NCI-H1048 (cell line): ENCODE data around the gene NDUFS5.
A peak's percentile ranks its signal among the peaks of the same experiment; 100 is the strongest.
"Not testable (repeated sequence)": the region's sequence is repeated elsewhere in the genome, so short reads cannot be mapped to it uniquely, and the experiment has no call there.

Source experiments
- DNase-seq: peaks from one replicate; lab custom pipeline; 2025; lab: John Stamatoyannopoulos, UW

NDUFS5 gene

DNA sequence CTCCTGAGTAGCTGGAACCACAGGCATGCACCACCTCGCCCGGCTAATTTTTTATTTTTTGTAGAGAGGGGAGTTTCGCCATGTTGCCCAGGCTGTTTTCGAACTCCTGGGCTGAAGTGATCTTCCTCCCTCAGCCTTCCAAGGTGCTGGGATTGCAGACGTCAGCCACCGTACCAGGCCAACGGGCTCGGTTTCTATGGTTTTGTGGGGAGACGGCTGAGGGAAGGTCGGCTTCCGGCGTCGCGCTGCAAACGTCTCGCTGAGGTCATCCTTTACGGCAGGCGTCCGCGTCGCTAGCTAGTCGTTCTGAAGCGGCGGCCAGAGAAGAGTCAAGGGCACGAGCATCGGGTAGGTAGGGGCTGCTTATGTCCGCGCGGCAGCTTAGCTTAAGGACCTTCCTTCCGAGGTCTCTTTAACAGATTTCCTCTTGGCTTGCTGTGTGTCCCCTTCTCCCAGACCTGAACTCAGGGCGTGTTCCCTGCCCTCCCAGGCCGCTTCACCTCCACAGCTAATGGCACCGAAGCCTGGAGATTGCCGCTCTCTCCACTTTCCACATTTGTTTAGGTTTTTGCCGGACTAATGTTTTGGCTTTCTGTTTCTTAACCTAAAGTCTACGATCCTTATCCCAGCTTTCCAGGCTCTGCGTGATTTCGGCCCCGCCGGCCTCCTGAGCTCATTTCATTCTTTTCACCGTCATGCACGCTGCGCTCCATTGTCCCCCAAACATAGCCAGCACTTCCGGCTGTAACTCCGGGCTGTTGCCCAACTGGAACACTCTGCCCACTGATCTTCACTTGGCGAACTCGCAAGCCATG, at the start of gene NDUFS5:
NDUFS5 (plus strand) TSS at position 300 of the 815 bp plus-strand sequence. CDS start 2,375 bp downstream, outside the sequence.
- peak; percentile 75 for DNase-seq

GRCh38 chr1:38977399-38978244, 48.5 kb upstream of the NDUFS5 start:
- not testable (repeated sequence) for DNase-seq

DNA sequence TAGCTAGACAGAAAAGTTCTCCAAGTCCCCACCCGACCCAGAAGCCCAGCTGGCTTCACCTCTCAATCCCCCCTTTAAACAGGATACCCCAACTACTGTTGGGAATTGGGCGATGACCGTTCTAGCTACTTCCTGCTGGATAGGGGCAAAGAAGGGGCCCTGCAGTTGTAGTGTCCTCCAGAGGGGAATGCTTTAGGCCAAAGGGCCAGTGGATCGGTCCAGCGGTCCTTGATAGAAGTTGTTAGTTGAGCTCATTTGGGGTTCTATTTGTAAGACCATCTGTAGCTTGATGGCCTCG, 48.0 kb upstream of the NDUFS5 start:
- not testable (repeated sequence) for DNase-seq

DNA sequence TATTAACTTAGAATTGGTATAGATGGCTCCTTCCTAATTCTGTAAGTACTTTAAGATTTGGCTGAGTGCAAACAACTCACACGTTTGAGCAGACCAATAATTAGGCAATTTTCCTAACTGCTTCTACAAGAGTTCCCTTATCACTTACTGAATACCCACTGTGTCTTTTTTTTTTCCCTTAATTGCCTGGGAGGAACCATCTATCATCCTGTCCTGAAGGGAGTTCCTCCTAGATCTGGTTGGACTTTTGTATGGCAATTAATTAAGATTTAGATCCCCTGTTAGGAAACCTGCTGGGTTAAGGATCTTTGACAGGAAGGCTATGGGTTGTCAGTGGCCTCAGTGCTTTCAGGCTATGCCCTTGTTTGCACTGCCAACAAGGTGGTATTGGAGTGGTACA, 46.8 kb upstream of the NDUFS5 start:
- DNase-seq = not testable (repeated sequence)

DNA sequence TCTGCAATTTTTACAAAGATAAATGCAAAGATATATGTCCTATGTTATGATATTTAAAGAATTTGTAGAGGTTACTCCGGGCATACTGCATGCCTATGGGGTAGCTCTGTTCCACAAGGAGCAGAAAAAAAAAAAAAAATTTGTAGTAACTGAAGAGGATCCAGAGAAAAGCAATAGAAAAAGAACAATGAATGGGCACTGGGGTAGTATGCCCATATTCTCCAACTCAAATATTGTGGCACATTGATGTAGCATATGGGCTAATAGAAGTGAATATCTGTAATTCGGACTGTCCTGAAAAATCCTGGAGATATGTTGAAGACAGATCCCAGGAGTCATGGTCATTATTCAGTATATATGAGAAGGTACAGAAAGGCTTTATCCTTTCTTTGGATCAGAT, 36.2 kb upstream of the NDUFS5 start:
- DNase-seq = no peak

GRCh38 chr1:38990386-38990737, 35.8 kb upstream of the NDUFS5 start:
- DNase-seq = no peak

DNA sequence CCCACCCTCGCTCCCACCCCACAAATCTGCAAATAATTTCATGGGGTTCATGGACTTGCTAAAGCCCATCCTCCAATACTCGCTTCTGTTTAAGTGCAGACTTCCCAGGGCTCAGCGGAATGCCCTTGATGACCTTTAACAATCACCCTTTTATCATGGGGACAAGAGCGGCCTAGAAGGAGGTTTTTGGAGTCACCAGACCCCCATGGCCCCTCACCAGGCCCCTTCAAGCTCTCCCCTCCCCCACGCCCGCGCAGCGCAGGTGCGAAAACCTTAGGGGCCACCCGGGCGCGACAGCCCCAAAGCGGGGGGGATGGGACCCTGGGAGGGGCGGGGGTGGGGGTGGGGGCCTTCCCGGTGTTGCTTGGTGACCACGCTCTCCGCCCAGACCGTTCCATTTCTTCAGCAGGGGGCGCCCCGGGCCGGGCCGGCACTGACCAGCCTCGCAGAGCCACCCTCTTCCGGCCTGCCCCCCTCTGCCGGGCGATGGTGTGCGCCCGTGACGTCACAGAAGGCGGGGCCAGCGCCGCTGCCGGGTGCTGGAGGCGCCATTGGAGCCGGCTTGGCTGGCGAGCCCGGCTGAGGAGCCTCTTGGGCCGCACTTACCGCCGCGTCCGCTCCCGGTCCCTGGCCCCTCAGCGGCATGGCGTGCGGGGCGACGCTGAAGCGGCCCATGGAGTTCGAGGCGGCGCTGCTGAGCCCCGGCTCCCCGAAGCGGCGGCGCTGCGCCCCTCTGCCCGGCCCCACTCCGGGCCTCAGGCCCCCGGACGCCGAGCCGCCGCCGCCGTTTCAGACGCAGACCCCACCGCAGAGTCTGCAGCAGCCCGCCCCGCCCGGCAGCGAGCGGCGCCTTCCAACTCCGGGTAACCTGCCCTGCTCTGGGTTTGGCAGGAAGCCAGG, 35.2 kb upstream of the NDUFS5 start, which contains the start of gene AKIRIN1:
AKIRIN1 (plus strand) TSS at position 539 of the 900 bp plus-strand sequence; CDS start at position 644, 105 bp downstream.
- DNase-seq = peak; percentile 93

GRCh38 chr1:38991638-38992411, 34.3 kb upstream of the NDUFS5 start:
- DNase-seq = no peak

DNA sequence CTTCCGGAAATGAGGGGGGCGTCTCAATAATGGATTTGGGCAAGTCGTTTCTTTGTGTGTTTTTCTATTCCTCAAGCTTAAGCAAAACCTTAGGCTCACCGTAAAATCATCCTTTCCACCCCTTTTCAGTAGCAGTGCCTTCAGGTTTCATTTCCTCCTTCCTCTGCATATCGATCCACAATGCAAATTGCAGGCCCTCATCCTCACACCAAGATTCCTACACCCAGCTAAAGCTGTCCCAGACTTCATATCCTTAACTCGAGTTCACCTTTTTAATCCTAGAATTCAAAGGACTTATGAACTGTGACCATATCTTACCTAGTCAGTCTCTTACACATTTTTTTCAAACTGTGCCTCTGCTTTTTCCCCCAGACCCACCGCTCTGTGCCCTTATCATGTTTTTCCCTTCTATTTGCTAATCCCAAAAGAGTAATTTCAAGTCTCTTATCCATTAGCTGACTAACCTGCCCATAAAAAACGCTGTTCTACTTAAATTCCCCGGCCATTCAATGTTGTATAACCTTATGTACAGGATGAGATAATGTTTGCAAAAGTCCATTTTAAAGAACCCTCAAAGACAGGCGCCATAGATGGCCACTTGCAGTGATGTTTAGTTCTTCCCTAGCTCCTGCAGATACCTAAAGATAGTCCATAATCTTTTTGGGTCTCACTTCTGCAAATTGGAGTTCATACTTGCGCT, 33.6 kb upstream of the NDUFS5 start:
- DNase-seq = no peak

DNA sequence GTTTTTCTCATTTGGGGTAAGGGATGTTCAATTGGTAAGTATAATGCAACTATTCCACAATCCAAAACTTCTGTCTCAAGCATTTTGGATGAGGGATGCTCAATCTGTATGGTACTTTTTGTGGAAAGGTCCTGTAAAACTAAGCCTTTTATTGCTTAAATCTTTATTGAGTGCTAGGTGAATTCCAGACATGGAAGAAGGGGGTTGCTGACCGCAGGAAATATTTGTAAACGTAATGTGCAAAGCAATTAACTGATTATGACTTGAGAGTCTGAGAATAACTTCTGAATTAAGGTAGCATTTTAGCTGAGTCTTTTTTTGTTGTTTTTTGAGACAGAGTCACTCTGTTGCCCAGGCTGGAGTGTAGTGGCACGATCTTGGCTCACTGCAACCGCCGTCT, 32.0 kb upstream of the NDUFS5 start:
- DNase-seq = no peak

DNA sequence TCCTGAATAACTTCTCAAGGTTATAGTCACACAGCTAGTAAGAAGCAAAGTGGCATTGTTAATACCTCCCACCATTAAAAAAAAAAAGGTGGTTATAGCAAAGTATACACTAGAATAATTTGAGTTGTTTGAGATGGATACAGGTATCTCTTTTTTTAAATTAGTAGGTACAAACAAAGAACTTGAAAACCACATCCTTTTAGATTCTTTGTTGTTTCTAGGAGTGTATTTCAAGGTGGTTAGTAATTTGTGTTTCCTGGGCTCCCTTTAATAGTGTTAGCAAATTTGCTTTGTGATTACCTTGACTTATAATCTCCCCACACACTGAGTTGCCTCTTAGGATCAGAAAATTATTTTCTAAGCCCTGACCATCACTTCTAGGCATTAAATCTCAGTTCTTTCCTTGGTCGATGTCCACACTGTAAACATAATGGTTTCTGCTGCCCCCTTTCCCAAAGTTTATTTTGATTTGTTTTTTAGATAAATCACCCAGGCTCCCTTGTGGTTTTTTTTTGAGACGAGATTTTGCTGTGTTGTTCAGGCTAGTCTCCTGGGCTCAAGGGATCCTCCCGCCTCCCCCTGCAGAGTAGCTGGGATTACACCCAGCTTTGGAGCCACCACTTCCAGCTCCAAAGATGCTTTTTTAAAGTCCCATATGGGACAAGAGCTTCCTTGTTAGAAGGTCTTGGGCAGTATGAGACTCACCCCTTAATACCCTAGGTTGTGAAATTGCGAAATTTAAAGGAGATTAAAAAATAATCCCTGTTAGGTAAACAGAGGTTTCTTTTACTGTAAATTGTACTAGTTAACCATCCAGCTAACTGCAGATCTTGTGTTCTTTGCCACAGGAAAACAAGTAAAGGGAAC, 28.9 kb upstream of the NDUFS5 start:
- no peak for DNase-seq

DNA sequence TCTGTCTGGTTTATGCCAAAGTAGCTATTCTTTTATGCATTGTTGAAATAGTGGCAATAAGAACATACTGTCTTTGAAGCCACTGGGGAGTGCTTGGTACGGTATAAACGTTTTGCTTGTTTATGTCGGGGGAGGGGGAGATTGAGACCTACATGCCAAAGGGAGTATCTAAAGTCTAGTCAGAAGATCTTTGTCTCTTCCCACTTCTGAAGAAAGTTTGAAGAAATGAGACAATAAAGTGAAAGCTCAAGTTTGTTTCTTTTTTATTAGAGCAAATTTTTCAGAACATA, 28.3 kb upstream of the NDUFS5 start:
- DNase-seq = no peak

- DNase-seq = no peak
These were observed 24.4 kb upstream of the NDUFS5 start for GRCh38 chr1:39001516-39002421.

GRCh38 chr1:39003281-39003680, 22.9 kb upstream of the NDUFS5 start:
- no peak for DNase-seq

GRCh38 chr1:39003794-39004193, 22.4 kb upstream of the NDUFS5 start:
- DNase-seq = no peak

DNA sequence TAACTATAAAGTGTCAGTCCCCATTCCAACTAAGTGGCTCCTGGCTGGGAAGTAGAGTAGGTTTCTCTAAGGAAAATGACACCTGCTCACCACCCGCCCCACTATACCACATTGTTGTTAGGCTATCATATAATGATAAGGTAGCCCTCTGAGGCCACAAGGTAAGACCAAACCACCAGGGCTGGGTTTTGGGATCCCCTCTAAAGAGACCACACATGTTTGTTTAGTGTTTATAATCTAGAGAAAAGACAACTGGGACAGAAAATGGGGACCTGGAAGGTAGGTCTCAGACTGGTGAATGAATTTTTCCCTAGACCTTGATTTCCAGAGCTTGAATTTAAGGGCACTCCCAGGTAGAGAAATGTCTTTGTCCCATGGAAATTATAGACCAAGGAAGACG, 19.9 kb upstream of the NDUFS5 start:
- DNase-seq = no peak

GRCh38 chr1:39006726-39007645, 19.2 kb upstream of the NDUFS5 start:
- DNase-seq = no peak

GRCh38 chr1:39014956-39015355, 11.2 kb upstream of the NDUFS5 start:
- DNase-seq = not testable (repeated sequence)
